IMR-90 (cell line): ENCODE measurements around the gene NSD2. TPM values are rescaled to one million over a fixed set of nuclear protein-coding genes. Genes with fewer than 3 reads are reported as not detected.

ENCODE experiments used
- ATAC-seq: fragments of 200-7000 bp; cut with Tn5 transposase; 2 replicates; pipeline ENCODE4 v1.9.1; 2020; ENCODE audit warnings: low read depth, mild to moderate bottlenecking, moderate library complexity
- BruUV-seq: library from RNA; stranded (reverse); fragments of 400-500 nt; replicated peaks from 2 replicates; lab custom pipeline; 2021; lab: Mats Ljungman, UMichigan
- CTCF ChIA-PET: fragments of 300-600 bp; formaldehyde crosslinking; extraction: SDS; loops from one replicate; lab custom pipeline; 2021; ENCODE audit warnings: antibody characterized with exemption; lab: Yijun Ruan, JAX
- POLR2A ChIA-PET: fragments of 300-600 bp; sonication (Branson Sonifier 250); formaldehyde crosslinking; loops from one replicate; lab custom pipeline; 2022; ENCODE audit warnings: antibody characterized with exemption; ENCODE audit not compliant: unreplicated experiment; lab: Charles Lee
- DNase-seq: peaks from one replicate; pipeline ENCODE4 v3.0.0; 2013
- H2AFZ ChIP-seq: replicated peaks from 2 replicates; pipeline ENCODE3; 2013; ENCODE audit warnings: low read length, mild to moderate bottlenecking; ENCODE audit not compliant: poor library complexity
- H2AK5ac ChIP-seq: 2 replicates; pipeline ENCODE4 v1.6.1; 2013; ENCODE audit warnings: low read depth, low read length, inconsistent platforms
- H2AK9ac ChIP-seq: replicated peaks from 2 replicates; pipeline ENCODE3; 2013; ENCODE audit warnings: mild to moderate bottlenecking, low read depth, low read length, moderate library complexity; ENCODE audit not compliant: poor library complexity
- H2BK120ac ChIP-seq: 2 replicates; pipeline ENCODE4 v1.6.1; 2013; ENCODE audit warnings: low read depth, low read length, inconsistent platforms
- H2BK15ac ChIP-seq: 3 replicates; pipeline ENCODE4 v1.6.1; 2013; ENCODE audit warnings: low read depth, low read length, inconsistent platforms
- H2BK20ac ChIP-seq: 2 replicates; pipeline ENCODE4 v1.6.1; 2013; ENCODE audit warnings: low read depth, mild to moderate bottlenecking, inconsistent platforms, low read length, moderate library complexity
- H2BK5ac ChIP-seq: 2 replicates; pipeline ENCODE4 v1.6.1; 2013; ENCODE audit warnings: mild to moderate bottlenecking, low read depth, low read length, inconsistent platforms; ENCODE audit not compliant: poor library complexity, severe bottlenecking
- H3K14ac ChIP-seq: replicated peaks from 2 replicates; pipeline ENCODE4 v1.6.1; 2013; ENCODE audit warnings: low read depth, low read length, inconsistent platforms
- H3K18ac ChIP-seq: 2 replicates; pipeline ENCODE4 v1.6.1; 2013; ENCODE audit warnings: low read depth, low read length, control low read depth
- H3K23ac ChIP-seq: 2 replicates; pipeline ENCODE4 v1.6.1; 2013; ENCODE audit warnings: low read depth, low read length, inconsistent platforms
- H3K27ac ChIP-seq: 2 replicates; pipeline ENCODE4 v1.5.1; 2013; ENCODE audit warnings: mild to moderate bottlenecking, control low read depth, low read length; ENCODE audit not compliant: insufficient read depth
- H3K27me3 ChIP-seq: 2 replicates; pipeline ENCODE4 v1.6.1; 2013; ENCODE audit warnings: low read length; ENCODE audit not compliant: control insufficient read depth, insufficient read depth
- H3K36me3 ChIP-seq: 2 replicates; pipeline ENCODE4 v1.6.1; 2013; ENCODE audit warnings: low read length, mixed read lengths; ENCODE audit not compliant: control insufficient read depth, insufficient read depth
- H3K4ac ChIP-seq: 2 replicates; pipeline ENCODE4 v1.6.1; 2013; ENCODE audit warnings: low read depth, low read length, inconsistent platforms
- H3K4me1 ChIP-seq: 2 replicates; pipeline ENCODE4 v1.6.1; 2013; ENCODE audit warnings: low read length, mixed read lengths; ENCODE audit not compliant: control insufficient read depth, insufficient read depth
- H3K4me2 ChIP-seq: 2 replicates; pipeline ENCODE4 v1.6.1; 2013; ENCODE audit warnings: low read depth, mild to moderate bottlenecking, control low read depth, low read length, moderate library complexity
- H3K4me3 ChIP-seq: 2 replicates; pipeline ENCODE4 v1.5.1; 2013; ENCODE audit warnings: low read depth, mild to moderate bottlenecking, control low read depth, low read length, moderate library complexity; ENCODE audit not compliant: insufficient read depth
- H3K56ac ChIP-seq: 2 replicates; pipeline ENCODE4 v1.6.1; 2013; ENCODE audit warnings: low read length, inconsistent platforms; ENCODE audit not compliant: insufficient read depth; ENCODE audit errors: extremely low read depth
- H3K79me1 ChIP-seq, 2 experiments: 2 replicates each; pipeline ENCODE4 v1.6.1; 2013; ENCODE audit warnings: low read length in 2 of 2, inconsistent platforms in 1 of 2, low read depth in 1 of 2
- H3K9ac ChIP-seq: 2 replicates; pipeline ENCODE4 v1.6.1; 2013; ENCODE audit warnings: low read depth, low read length, control low read depth
- H3K9me1 ChIP-seq: 2 replicates; pipeline ENCODE4 v1.6.1; 2013; ENCODE audit warnings: low read length, inconsistent platforms; ENCODE audit not compliant: insufficient read depth
- H3K9me3 ChIP-seq: 2 replicates; pipeline ENCODE4 v1.6.1; 2013; ENCODE audit warnings: low read length; ENCODE audit not compliant: control insufficient read depth, insufficient read depth
- H4K20me1 ChIP-seq: 2 replicates; pipeline ENCODE4 v1.6.1; 2013; ENCODE audit warnings: low read length, inconsistent platforms; ENCODE audit not compliant: insufficient read depth
- H4K5ac ChIP-seq: 2 replicates; pipeline ENCODE4 v1.6.1; 2013; ENCODE audit warnings: mild to moderate bottlenecking, low read depth, low read length, control low read depth
- H4K8ac ChIP-seq, 2 experiments: 2 replicates each; pipeline ENCODE4 v1.6.1; 2013; ENCODE audit warnings: low read depth in 2 of 2, low read length in 2 of 2, control low read depth in 1 of 2, inconsistent platforms in 1 of 2
- H4K91ac ChIP-seq: 2 replicates; pipeline ENCODE4 v1.6.1; 2013; ENCODE audit warnings: low read depth, low read length, inconsistent platforms; ENCODE audit not compliant: insufficient read depth
- BHLHE40 ChIP-seq: fragments of 150-350 bp; IDR thresholded peaks from 2 replicates; pipeline ENCODE4 v1.6.1; 2016; ENCODE audit warnings: mild to moderate bottlenecking, low read depth, low read length
- MAFK ChIP-seq: IDR thresholded peaks from 2 replicates; pipeline ENCODE4 v1.6.1; 2012; ENCODE audit warnings: low read depth, low read length, improper control_type of control experiment
- MXI1 ChIP-seq: IDR thresholded peaks from 2 replicates; pipeline ENCODE4 v1.6.1; 2012; ENCODE audit warnings: low read depth, mild to moderate bottlenecking, low read length, moderate library complexity, borderline replicate concordance
- NFE2L2 ChIP-seq: fragments of 150-350 bp; IDR thresholded peaks from 2 replicates; pipeline ENCODE4 v1.6.1; 2016; ENCODE audit warnings: low read depth, mild to moderate bottlenecking, low read length
- RAD21 ChIP-seq: IDR thresholded peaks from 2 replicates; pipeline ENCODE4 v1.6.1; 2012; ENCODE audit warnings: low read length, improper control_type of control experiment
- SMC3 ChIP-seq: fragments of 150-350 bp; IDR thresholded peaks from 2 replicates; pipeline ENCODE4 v1.6.1; 2016; ENCODE audit warnings: low read depth, mild to moderate bottlenecking, antibody characterized with exemption, low read length, moderate library complexity
- WGBS, 2 experiments: methylation state at CpG; one replicate each; pipeline versions ENCODE4 v1.1.5 to v1.1.7; 2013; ENCODE audit warnings: missing lambda C conversion rate in 2 of 2; ENCODE audit not compliant: insufficient read length in 1 of 2; ENCODE audit errors: extremely low coverage in 2 of 2; 5-methylcytosine and 5-hydroxymethylcytosine counted together
- dilution Hi-C: fragments of 300-500 bp; cut with HindIII; formaldehyde crosslinking; loops from one replicate; pipeline ENCODE4 v1.14.3; 2018; ENCODE audit warnings: low sequenced_read_pairs; ENCODE audit not compliant: unreplicated experiment
- in situ Hi-C: fragments of 300-500 bp; cut with MboI; formaldehyde crosslinking; loops from 3 replicates; pipeline ENCODE4 v1.14.3; 2019; ENCODE audit warnings: low sequenced_read_pairs, inconsistent platforms, mixed read lengths
- intact Hi-C: fragments of 100-400 bp; cut with micrococcal nuclease; formaldehyde crosslinking; loops from 2 replicates; pipeline ENCODE4 v1.10.0; 2022
- polyA plus RNA-seq, 3 experiments: library from polyadenylated mRNA; depleted of rRNA; stranded (reverse); fragments of >200 nt; gene quantifications; 2 replicates each; pipeline ENCODE4 v1.2.3, GENCODE V29; 2012; ENCODE audit warnings: low replicate concordance in 1 of 3
- total RNA-seq: library from RNA; depleted of rRNA; stranded (reverse); fragments of >200 nt; gene quantifications from 2 replicates; pipeline ENCODE4 v1.2.3, GENCODE V29; 2012
- TF ChIP-seq, protein P1 (sequence below): fragments of 150-350 bp; IDR thresholded peaks from 2 replicates; pipeline ENCODE4 v1.6.1; 2016; ENCODE audit warnings: low read depth, mild to moderate bottlenecking, low read length, moderate library complexity, borderline replicate concordance
- TF ChIP-seq, protein P2 (sequence below): conservative IDR thresholded peaks from 2 replicates; pipeline ENCODE4 v1.5.1; 2012; ENCODE audit warnings: mild to moderate bottlenecking, low read depth, low read length, improper control_type of control experiment
- TF ChIP-seq, protein P3 (sequence below): fragments of 150-350 bp; IDR thresholded peaks from 2 replicates; pipeline ENCODE4 v1.6.1; 2017; ENCODE audit warnings: mild to moderate bottlenecking, antibody characterized with exemption, low read length, low read depth

NSD2 gene
- total and polyA plus RNA-seq, 2 of the 4 experiments (the other 2 are of a cell fraction): 35.9 to 68.1 TPM

DNA sequence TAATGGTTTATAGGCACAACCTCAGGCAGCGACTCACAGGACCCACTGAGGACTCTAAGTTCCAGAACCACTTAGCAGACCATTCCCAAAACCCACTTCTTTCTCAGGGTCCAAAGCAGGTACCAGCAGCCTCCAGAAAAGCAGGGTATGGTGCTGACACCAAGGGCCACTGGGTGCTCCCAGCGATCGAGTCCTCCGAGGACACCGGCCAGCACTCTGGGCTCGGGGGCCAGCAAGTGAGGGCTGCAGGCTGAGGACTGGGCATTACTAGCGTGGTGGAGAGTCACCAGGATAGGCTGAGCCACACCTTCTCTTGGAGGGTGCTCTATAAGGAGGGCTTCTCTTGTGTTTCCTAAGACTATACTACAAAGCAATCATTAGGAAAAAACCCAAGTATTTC lies 34.5 kb upstream of the NSD2 start:
- ATAC-seq (no peak), DNase-seq (no peak)
- Histone ChIP-seq H3K14ac (no peak overlapping the region), H3K4ac (no peak overlapping the region), H3K56ac (no peak overlapping the region), H2BK5ac (no peak overlapping the region), H3K4me2 (no peak overlapping the region), H2BK20ac (no peak overlapping the region), H2BK15ac (no peak overlapping the region), H3K23ac (no peak overlapping the region), H3K9ac (no peak overlapping the region), H2AFZ (no peak overlapping the region), H3K27me3 (no peaks in the 10 kb centered on the region), H3K4me1 (no peaks in the 10 kb centered on the region; the same call in 1 of the 2 replicates), H2BK120ac (no peak overlapping the region), H4K20me1 (peaks cover 10% of the 10 kb centered on the region), H3K4me3 (no peak overlapping the region), H3K18ac (no peak overlapping the region), H3K9me1 (peaks cover 2% of the 10 kb centered on the region; the same call in 1 of the 2 replicates), H4K91ac (no peak overlapping the region), H4K5ac (no peak overlapping the region), H3K27ac (no peak overlapping the region), H3K9me3 (no peaks in the 10 kb centered on the region), H3K36me3 (peaks cover 61% of the 10 kb centered on the region), H2AK5ac (no peak overlapping the region), H4K8ac (no peak overlapping the region), H3K79me1 (peaks cover 22 to 42% of the 10 kb centered on the region in 2 experiments), H2AK9ac (no peak overlapping the region)
- no TSS peak for BruUV-seq
- 100% methylated on average over 3 of the region's 7 CpGs; no CpG with 5 or more reads in 1 of the 2 experiments for WGBS, 2 experiments
- intact Hi-C loops: no loop called here
- TF ChIP-seq SMC3: no peak
- TF ChIP-seq MXI1: no peak
- no peak for TF ChIP-seq NFE2L2
- TF ChIP-seq, protein P1, sequence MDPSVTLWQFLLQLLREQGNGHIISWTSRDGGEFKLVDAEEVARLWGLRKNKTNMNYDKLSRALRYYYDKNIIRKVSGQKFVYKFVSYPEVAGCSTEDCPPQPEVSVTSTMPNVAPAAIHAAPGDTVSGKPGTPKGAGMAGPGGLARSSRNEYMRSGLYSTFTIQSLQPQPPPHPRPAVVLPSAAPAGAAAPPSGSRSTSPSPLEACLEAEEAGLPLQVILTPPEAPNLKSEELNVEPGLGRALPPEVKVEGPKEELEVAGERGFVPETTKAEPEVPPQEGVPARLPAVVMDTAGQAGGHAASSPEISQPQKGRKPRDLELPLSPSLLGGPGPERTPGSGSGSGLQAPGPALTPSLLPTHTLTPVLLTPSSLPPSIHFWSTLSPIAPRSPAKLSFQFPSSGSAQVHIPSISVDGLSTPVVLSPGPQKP: no peak
- TF ChIP-seq, protein P2, sequence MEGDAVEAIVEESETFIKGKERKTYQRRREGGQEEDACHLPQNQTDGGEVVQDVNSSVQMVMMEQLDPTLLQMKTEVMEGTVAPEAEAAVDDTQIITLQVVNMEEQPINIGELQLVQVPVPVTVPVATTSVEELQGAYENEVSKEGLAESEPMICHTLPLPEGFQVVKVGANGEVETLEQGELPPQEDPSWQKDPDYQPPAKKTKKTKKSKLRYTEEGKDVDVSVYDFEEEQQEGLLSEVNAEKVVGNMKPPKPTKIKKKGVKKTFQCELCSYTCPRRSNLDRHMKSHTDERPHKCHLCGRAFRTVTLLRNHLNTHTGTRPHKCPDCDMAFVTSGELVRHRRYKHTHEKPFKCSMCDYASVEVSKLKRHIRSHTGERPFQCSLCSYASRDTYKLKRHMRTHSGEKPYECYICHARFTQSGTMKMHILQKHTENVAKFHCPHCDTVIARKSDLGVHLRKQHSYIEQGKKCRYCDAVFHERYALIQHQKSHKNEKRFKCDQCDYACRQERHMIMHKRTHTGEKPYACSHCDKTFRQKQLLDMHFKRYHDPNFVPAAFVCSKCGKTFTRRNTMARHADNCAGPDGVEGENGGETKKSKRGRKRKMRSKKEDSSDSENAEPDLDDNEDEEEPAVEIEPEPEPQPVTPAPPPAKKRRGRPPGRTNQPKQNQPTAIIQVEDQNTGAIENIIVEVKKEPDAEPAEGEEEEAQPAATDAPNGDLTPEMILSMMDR: no peak
- no peak for TF ChIP-seq BHLHE40
- no peak for TF ChIP-seq MAFK
- TF ChIP-seq, protein P3, sequence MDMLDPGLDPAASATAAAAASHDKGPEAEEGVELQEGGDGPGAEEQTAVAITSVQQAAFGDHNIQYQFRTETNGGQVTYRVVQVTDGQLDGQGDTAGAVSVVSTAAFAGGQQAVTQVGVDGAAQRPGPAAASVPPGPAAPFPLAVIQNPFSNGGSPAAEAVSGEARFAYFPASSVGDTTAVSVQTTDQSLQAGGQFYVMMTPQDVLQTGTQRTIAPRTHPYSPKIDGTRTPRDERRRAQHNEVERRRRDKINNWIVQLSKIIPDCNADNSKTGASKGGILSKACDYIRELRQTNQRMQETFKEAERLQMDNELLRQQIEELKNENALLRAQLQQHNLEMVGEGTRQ: no peak
- no peak for TF ChIP-seq RAD21
- dilution Hi-C loops: no loop called here
- ChIA-PET POLR2A (no interaction called here), CTCF (no interaction called here)
- in situ Hi-C loops: no loop called here
